ENCODE data around the gene MTMR4.

MTMR4 gene

GRCh38 chr17:58525239-58525638, 10.8 kb upstream of the MTMR4 start:
- Histone ChIP-seq H3K36me3 (ENCODE audit: control insufficient read depth, insufficient read depth, low read length) (no peaks in the 10 kb centered on the region), H3K27ac (ENCODE audit: low read depth, low read length, severe bottlenecking) (peak overlapping the region; percentile 8), H3K4me1 (ENCODE audit: control insufficient read depth, insufficient read depth, low read length, poor library complexity, severe bottlenecking) (peaks cover 31% of the 10 kb centered on the region), H3K4me3 (ENCODE audit: extremely low read depth, insufficient read depth, low read length, poor library complexity, severe bottlenecking) (no peak overlapping the region), H3K9me3 (ENCODE audit: control insufficient read depth, low read length) (no peaks in the 10 kb centered on the region)
- WGBS, 2 experiments (ENCODE audit: insufficient coverage in 2 of 2): 56 to 68% methylated on average over 3 of the region's 3 CpGs

GRCh38 chr17:58521680-58522079, 7.2 kb upstream of the MTMR4 start:
- H3K4me3 ChIP-seq (ENCODE audit: extremely low read depth, insufficient read depth, low read length, poor library complexity, severe bottlenecking): no peak overlapping the region
- H3K4me1 ChIP-seq (ENCODE audit: control insufficient read depth, insufficient read depth, low read length, poor library complexity, severe bottlenecking): peaks cover 17% of the 10 kb centered on the region
- no peaks in the 10 kb centered on the region for H3K9me3 ChIP-seq (ENCODE audit: control insufficient read depth, low read length)
- WGBS, 2 experiments (ENCODE audit: insufficient coverage in 2 of 2): 93 to 94% methylated on average over 10 of the region's 10 CpGs
- no peak overlapping the region for H3K27ac ChIP-seq (ENCODE audit: low read depth, low read length, severe bottlenecking)
- H3K36me3 ChIP-seq (ENCODE audit: control insufficient read depth, insufficient read depth, low read length): no peaks in the 10 kb centered on the region

GRCh38 chr17:58520843-58521430, 6.5 kb upstream of the MTMR4 start:
- WGBS, 2 experiments (ENCODE audit: insufficient coverage in 2 of 2): 54 to 61% methylated on average over 15 of the region's 15 CpGs
- H3K9me3 ChIP-seq (ENCODE audit: control insufficient read depth, low read length): no peaks in the 10 kb centered on the region
- no peak overlapping the region for H3K4me3 ChIP-seq (ENCODE audit: extremely low read depth, insufficient read depth, low read length, poor library complexity, severe bottlenecking)
- H3K27ac ChIP-seq (ENCODE audit: low read depth, low read length, severe bottlenecking): no peak overlapping the region
- no peaks in the 10 kb centered on the region for H3K36me3 ChIP-seq (ENCODE audit: control insufficient read depth, insufficient read depth, low read length)
- peaks cover 14% of the 10 kb centered on the region for H3K4me1 ChIP-seq (ENCODE audit: control insufficient read depth, insufficient read depth, low read length, poor library complexity, severe bottlenecking)

GRCh38 chr17:58517928-58518609, 3.6 kb upstream of the MTMR4 start:
- H3K9me3 ChIP-seq (ENCODE audit: control insufficient read depth, low read length): no peaks in the 10 kb centered on the region
- peaks cover 8% of the 10 kb centered on the region for H3K4me1 ChIP-seq (ENCODE audit: control insufficient read depth, insufficient read depth, low read length, poor library complexity, severe bottlenecking)
- H3K36me3 ChIP-seq (ENCODE audit: control insufficient read depth, insufficient read depth, low read length): no peaks in the 10 kb centered on the region
- peak overlapping the region; percentile 93 for H3K27ac ChIP-seq (ENCODE audit: low read depth, low read length, severe bottlenecking)
- H3K4me3 ChIP-seq (ENCODE audit: extremely low read depth, insufficient read depth, low read length, poor library complexity, severe bottlenecking): peak overlapping the region; percentile 74
- 0 to 1% methylated on average over 35 to 39 of the region's 39 CpGs for WGBS, 2 experiments (ENCODE audit: insufficient coverage in 2 of 2)

GRCh38 chr17:58517378-58517927, 3.0 kb upstream of the MTMR4 start:
- Histone ChIP-seq H3K4me1 (ENCODE audit: control insufficient read depth, insufficient read depth, low read length, poor library complexity, severe bottlenecking) (peaks cover 8% of the 10 kb centered on the region), H3K27ac (ENCODE audit: low read depth, low read length, severe bottlenecking) (peak overlapping the region; percentile 93), H3K36me3 (ENCODE audit: control insufficient read depth, insufficient read depth, low read length) (peaks cover 3% of the 10 kb centered on the region), H3K4me3 (ENCODE audit: extremely low read depth, insufficient read depth, low read length, poor library complexity, severe bottlenecking) (peak overlapping the region; percentile 74), H3K9me3 (ENCODE audit: control insufficient read depth, low read length) (no peaks in the 10 kb centered on the region)
- 3 to 4% methylated on average over 25 to 26 of the region's 27 CpGs for WGBS, 2 experiments (ENCODE audit: insufficient coverage in 2 of 2)

- Histone ChIP-seq H3K4me3 (ENCODE audit: extremely low read depth, insufficient read depth, low read length, poor library complexity, severe bottlenecking) (peak overlapping the region; percentile 74), H3K36me3 (ENCODE audit: control insufficient read depth, insufficient read depth, low read length) (peaks cover 10% of the 10 kb centered on the region), H3K27ac (ENCODE audit: low read depth, low read length, severe bottlenecking) (peak overlapping the region; percentile 93), H3K9me3 (ENCODE audit: control insufficient read depth, low read length) (no peaks in the 10 kb centered on the region), H3K4me1 (ENCODE audit: control insufficient read depth, insufficient read depth, low read length, poor library complexity, severe bottlenecking) (peaks cover 8% of the 10 kb centered on the region)
- WGBS, 2 experiments (ENCODE audit: insufficient coverage in 2 of 2): 86 to 88% methylated on average over 2 of the region's 2 CpGs
Measured at GRCh38 chr17:58516644-58517377, 2.4 kb upstream of the MTMR4 start.

GRCh38 chr17:58515286-58515685, 848 bp upstream of the MTMR4 start:
- no peak overlapping the region for H3K4me3 ChIP-seq (ENCODE audit: extremely low read depth, insufficient read depth, low read length, poor library complexity, severe bottlenecking)
- H3K4me1 ChIP-seq (ENCODE audit: control insufficient read depth, insufficient read depth, low read length, poor library complexity, severe bottlenecking): peaks cover 8% of the 10 kb centered on the region
- H3K27ac ChIP-seq (ENCODE audit: low read depth, low read length, severe bottlenecking): peak overlapping the region; percentile 10
- WGBS, 2 experiments (ENCODE audit: insufficient coverage in 2 of 2): 86 to 90% methylated on average over 1 of the region's 2 CpGs
- H3K36me3 ChIP-seq (ENCODE audit: control insufficient read depth, insufficient read depth, low read length): peaks cover 25% of the 10 kb centered on the region
- H3K9me3 ChIP-seq (ENCODE audit: control insufficient read depth, low read length): no peaks in the 10 kb centered on the region

GRCh38 chr17:58514770-58515157, 326 bp upstream of the MTMR4 start:
- Histone ChIP-seq H3K9me3 (ENCODE audit: control insufficient read depth, low read length) (no peaks in the 10 kb centered on the region), H3K4me1 (ENCODE audit: control insufficient read depth, insufficient read depth, low read length, poor library complexity, severe bottlenecking) (peaks cover 8% of the 10 kb centered on the region), H3K4me3 (ENCODE audit: extremely low read depth, insufficient read depth, low read length, poor library complexity, severe bottlenecking) (peak overlapping the region; percentile 62), H3K27ac (ENCODE audit: low read depth, low read length, severe bottlenecking) (peak overlapping the region; percentile 10), H3K36me3 (ENCODE audit: control insufficient read depth, insufficient read depth, low read length) (peaks cover 30% of the 10 kb centered on the region)
- WGBS, 2 experiments (ENCODE audit: insufficient coverage in 2 of 2): 23 to 28% methylated on average over 9 to 10 of the region's 11 CpGs

- 28 to 51% methylated on average over 7 to 12 of the region's 14 CpGs for WGBS, 2 experiments (ENCODE audit: insufficient coverage in 2 of 2)
- Histone ChIP-seq H3K27ac (ENCODE audit: low read depth, low read length, severe bottlenecking) (no peak overlapping the region), H3K4me3 (ENCODE audit: extremely low read depth, insufficient read depth, low read length, poor library complexity, severe bottlenecking) (peak overlapping the region; percentile 62), H3K4me1 (ENCODE audit: control insufficient read depth, insufficient read depth, low read length, poor library complexity, severe bottlenecking) (peaks cover 3% of the 10 kb centered on the region), H3K36me3 (ENCODE audit: control insufficient read depth, insufficient read depth, low read length) (peaks cover 44% of the 10 kb centered on the region), H3K9me3 (ENCODE audit: control insufficient read depth, low read length) (no peaks in the 10 kb centered on the region)
Measured at GRCh38 chr17:58513267-58513964, 1.0 kb downstream of the MTMR4 start.

- Histone ChIP-seq H3K36me3 (ENCODE audit: control insufficient read depth, insufficient read depth, low read length) (peaks cover 73% of the 10 kb centered on the region), H3K9me3 (ENCODE audit: control insufficient read depth, low read length) (no peaks in the 10 kb centered on the region), H3K4me3 (ENCODE audit: extremely low read depth, insufficient read depth, low read length, poor library complexity, severe bottlenecking) (no peak overlapping the region), H3K4me1 (ENCODE audit: control insufficient read depth, insufficient read depth, low read length, poor library complexity, severe bottlenecking) (peaks cover 3% of the 10 kb centered on the region), H3K27ac (ENCODE audit: low read depth, low read length, severe bottlenecking) (no peak overlapping the region)
- 88 to 97% methylated on average over 5 of the region's 5 CpGs for WGBS, 2 experiments (ENCODE audit: insufficient coverage in 2 of 2)
Measured at GRCh38 chr17:58510075-58510474, 4.4 kb downstream of the MTMR4 start.

All from mesodermal cell (in vitro differentiated cells).